Smooth muscle cell (in vitro differentiated cells): ENCODE results near the gene GDI2. TPM values are rescaled to one million over a fixed set of nuclear protein-coding genes. Genes with fewer than 3 reads are reported as not detected.
"Not testable (repeated sequence)": the region's sequence is repeated elsewhere in the genome, so short reads cannot be mapped to it uniquely, and the experiment has no call there.

ENCODE experiments used
- DNase-seq: peaks from one replicate; lab custom pipeline; 2025; ENCODE audit not compliant: unreplicated experiment; lab: John Stamatoyannopoulos, UW
- H2AFZ ChIP-seq: fragments of 200-600 bp; sonication (generic); 2 replicates; pipeline ENCODE4 v1.6.0; 2016; ENCODE audit warnings: antibody characterized with exemption, low read depth, mild to moderate bottlenecking
- H3F3A ChIP-seq: fragments of 200-600 bp; sonication (generic); 2 replicates; pipeline ENCODE4 v1.6.0; 2017; ENCODE audit warnings: antibody characterized with exemption, low read depth
- H3K27ac ChIP-seq: fragments of 200-600 bp; sonication (generic); 2 replicates; pipeline ENCODE4 v1.5.1; 2016; ENCODE audit warnings: low read depth, mild to moderate bottlenecking
- H3K27me3 ChIP-seq: fragments of 200-600 bp; sonication (generic); 2 replicates; pipeline ENCODE4 v1.6.1; 2016; ENCODE audit warnings: low read depth, mild to moderate bottlenecking
- H3K36me3 ChIP-seq: fragments of 200-600 bp; sonication (generic); 2 replicates; pipeline ENCODE4 v1.5.1; 2016; ENCODE audit warnings: low read depth
- H3K4me1 ChIP-seq: fragments of 200-600 bp; sonication (generic); 2 replicates; pipeline ENCODE4 v1.5.1; 2016; ENCODE audit warnings: low read depth
- H3K4me2 ChIP-seq: fragments of 200-600 bp; sonication (generic); 2 replicates; pipeline ENCODE4 v1.6.0; 2016; ENCODE audit warnings: mild to moderate bottlenecking
- H3K4me3 ChIP-seq: fragments of 200-600 bp; sonication (generic); 2 replicates; pipeline ENCODE4 v1.5.1; 2016; ENCODE audit warnings: mild to moderate bottlenecking
- H3K79me2 ChIP-seq: fragments of 200-600 bp; sonication (generic); 2 replicates; pipeline ENCODE4 v1.6.0; 2016; ENCODE audit warnings: low read depth, mild to moderate bottlenecking
- H3K9ac ChIP-seq: fragments of 200-600 bp; sonication (generic); 2 replicates; pipeline ENCODE4 v1.6.0; 2016; ENCODE audit warnings: low read depth
- H3K9me3 ChIP-seq: fragments of 200-600 bp; sonication (generic); replicated peaks from 2 replicates; pipeline ENCODE4 v1.5.1; 2016; ENCODE audit warnings: low read depth
- H4K20me1 ChIP-seq: fragments of 200-600 bp; sonication (generic); 2 replicates; pipeline ENCODE4 v1.6.0; 2016; ENCODE audit warnings: low read depth
- CTCF ChIP-seq: fragments of 200-600 bp; sonication (generic); IDR thresholded peaks from 2 replicates; pipeline ENCODE4 v1.5.1; 2017; ENCODE audit warnings: borderline replicate concordance, mild to moderate bottlenecking, antibody characterized with exemption; ENCODE audit not compliant: insufficient read depth, poor library complexity, severe bottlenecking
- WGBS: methylation state at CpG from one replicate; pipeline ENCODE4 v1.1.7; 2016; ENCODE audit warnings: low lambda C conversion rate; 5-methylcytosine and 5-hydroxymethylcytosine counted together
- polyA plus RNA-seq: library from polyadenylated mRNA; unstranded; fragments of >200 nt; fragmentation: Nextera tagmentation; extraction: Ambion mirVana; gene quantifications from 2 replicates; pipeline ENCODE4 v1.2.1, GENCODE V29; 2016
- total RNA-seq: library from RNA; depleted of rRNA; stranded (reverse); fragments of >200 nt; gene quantifications from 2 replicates; pipeline ENCODE4 v1.2.3, GENCODE V29; 2014

The GDI2 gene
- total and polyA plus RNA-seq, 2 experiments from 2014 or later = 186 to 334 TPM

- no peaks in the 10 kb centered on the region for H3K9me3 ChIP-seq
- no peaks in the 10 kb centered on the region for H4K20me1 ChIP-seq
- no peak for DNase-seq
- WGBS = 95% methylated on average over 16 of the region's 16 CpGs
- no peak overlapping the region for H3K4me3 ChIP-seq
- no peaks in the 10 kb centered on the region for H3K36me3 ChIP-seq
- no peak overlapping the region for H2AFZ ChIP-seq
- no peak overlapping the region for H3K4me2 ChIP-seq
- no peaks in the 10 kb centered on the region for H3F3A ChIP-seq
- H3K4me1 ChIP-seq = no peaks in the 10 kb centered on the region
- no peak overlapping the region for H3K27ac ChIP-seq
- no peak for TF ChIP-seq CTCF
- H3K9ac ChIP-seq = no peak overlapping the region
- H3K27me3 ChIP-seq = no peaks in the 10 kb centered on the region
- H3K79me2 ChIP-seq = no peaks in the 10 kb centered on the region
Measured at GRCh38 chr10:5828725-5829124, 15.5 kb upstream of the GDI2 start.

- Histone ChIP-seq H3K4me2 (no peak overlapping the region), H3K9ac (no peak overlapping the region), H3K9me3 (no peaks in the 10 kb centered on the region), H3K79me2 (no peaks in the 10 kb centered on the region), H3K36me3 (no peaks in the 10 kb centered on the region), H3K4me1 (no peaks in the 10 kb centered on the region), H3K27me3 (no peaks in the 10 kb centered on the region), H3K4me3 (no peak overlapping the region), H4K20me1 (no peaks in the 10 kb centered on the region), H3K27ac (no peak overlapping the region), H3F3A (no peaks in the 10 kb centered on the region), H2AFZ (no peak overlapping the region)
- no peak for DNase-seq
- TF ChIP-seq CTCF = no peak
- WGBS = 91% methylated on average over 6 of the region's 6 CpGs
Measured at GRCh38 chr10:5827841-5828240, 14.6 kb upstream of the GDI2 start.

DNA sequence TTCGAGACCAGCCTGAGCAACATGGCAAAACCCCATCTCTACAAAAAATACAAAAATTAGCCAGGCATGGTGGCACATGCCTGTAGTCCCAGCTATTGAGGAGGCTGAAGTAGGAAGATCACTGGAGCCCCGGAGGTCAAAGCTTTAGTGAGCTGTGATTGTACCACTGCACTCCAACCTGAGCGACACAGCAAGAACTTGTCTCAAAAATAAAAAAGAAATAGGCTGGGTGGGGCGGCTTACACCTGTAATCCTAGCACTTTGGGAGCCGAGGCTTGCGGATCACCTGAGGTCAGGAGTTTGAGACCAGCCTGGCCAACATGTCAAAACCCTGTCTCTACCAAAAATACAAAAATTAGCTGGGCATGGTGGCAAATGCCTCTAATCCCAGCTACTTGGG lies 13.3 kb upstream of the GDI2 start:
- not testable (repeated sequence) for H2AFZ ChIP-seq, H3K79me2 ChIP-seq, H3K9me3 ChIP-seq, H3K4me3 ChIP-seq, H3K27ac ChIP-seq, H3K27me3 ChIP-seq, H3K4me2 ChIP-seq, H3K4me1 ChIP-seq, DNase-seq, H4K20me1 ChIP-seq, H3K36me3 ChIP-seq, H3F3A ChIP-seq, H3K9ac ChIP-seq
- 97% methylated on average over 6 of the region's 6 CpGs for WGBS

DNA sequence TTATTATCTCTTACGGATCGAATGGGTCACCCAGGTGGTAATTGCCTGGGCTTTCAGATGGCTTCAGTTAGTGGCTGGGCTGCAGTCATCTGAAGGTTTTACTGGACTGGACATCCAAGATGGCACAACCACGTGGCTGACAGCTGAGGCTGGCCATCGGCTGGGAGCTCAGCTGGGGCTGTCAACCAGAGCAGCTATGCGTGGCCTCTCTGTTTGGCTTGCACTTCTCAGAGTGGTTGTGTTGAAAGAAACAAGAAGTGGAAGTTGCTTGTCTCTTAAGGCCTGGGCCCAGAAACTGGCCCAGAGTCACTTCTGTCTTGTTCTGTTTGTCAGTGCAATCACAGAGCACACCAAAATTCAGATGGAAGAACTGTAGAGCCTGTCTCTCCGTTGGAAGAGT lies 5.7 kb upstream of the GDI2 start:
- DNase-seq = no peak
- H3K9me3 ChIP-seq = no peaks in the 10 kb centered on the region
- H3K27ac ChIP-seq = no peak overlapping the region
- H2AFZ ChIP-seq = no peak overlapping the region
- no peaks in the 10 kb centered on the region for H3K36me3 ChIP-seq
- peaks cover 8% of the 10 kb centered on the region for H3K4me1 ChIP-seq
- WGBS = 95% methylated on average over 6 of the region's 6 CpGs
- peaks cover 7% of the 10 kb centered on the region for H3K79me2 ChIP-seq
- H4K20me1 ChIP-seq = no peaks in the 10 kb centered on the region
- TF ChIP-seq CTCF = no peak
- H3K9ac ChIP-seq = no peak overlapping the region
- H3F3A ChIP-seq = no peaks in the 10 kb centered on the region
- H3K4me3 ChIP-seq = no peak overlapping the region
- H3K27me3 ChIP-seq = no peaks in the 10 kb centered on the region
- no peak overlapping the region for H3K4me2 ChIP-seq
